GM23338 (cell line): ENCODE measurements around the gene TLR5. TPM values are rescaled to one million over a fixed set of nuclear protein-coding genes. Genes with fewer than 3 reads are reported as not detected.

Experiments used
- ATAC-seq: fragments of 200-7000 bp; cut with Tn5 transposase; 3 replicates; pipeline ENCODE4 v1.9.1; 2020
- DNase-seq: peaks from one replicate; pipeline ENCODE4 v3.0.0-alpha.2; 2015; ENCODE audit warnings: low spot score
- H2AFZ ChIP-seq: fragments of 200-600 bp; sonication (generic); 2 replicates; pipeline ENCODE4 v1.8.0; 2016; ENCODE audit warnings: antibody characterized with exemption, mild to moderate bottlenecking, moderate library complexity
- H3F3A ChIP-seq: fragments of 200-600 bp; sonication (generic); replicated peaks from 2 replicates; pipeline ENCODE4 v1.8.0; 2017; ENCODE audit warnings: antibody characterized with exemption, mixed run types, low read depth
- H3K27ac ChIP-seq: fragments of 200-600 bp; sonication (generic); 2 replicates; pipeline ENCODE4 v1.6.1; 2016; ENCODE audit warnings: low read depth
- H3K27me3 ChIP-seq: fragments of 200-600 bp; sonication (generic); 2 replicates; pipeline ENCODE4 v1.8.0; 2016; ENCODE audit warnings: mild to moderate bottlenecking, mixed run types, moderate library complexity; ENCODE audit not compliant: insufficient read depth
- H3K36me3 ChIP-seq: fragments of 200-600 bp; sonication (generic); 2 replicates; pipeline ENCODE4 v1.8.0; 2016; ENCODE audit warnings: mild to moderate bottlenecking; ENCODE audit not compliant: insufficient read depth
- H3K4me1 ChIP-seq: fragments of 200-600 bp; sonication (generic); 2 replicates; pipeline ENCODE4 v1.8.0; 2016; ENCODE audit warnings: mild to moderate bottlenecking, moderate library complexity; ENCODE audit not compliant: insufficient read depth
- H3K4me2 ChIP-seq: fragments of 200-600 bp; sonication (generic); 2 replicates; pipeline ENCODE4 v1.7.1; 2017; ENCODE audit warnings: mixed run types
- H3K4me3 ChIP-seq: fragments of 200-600 bp; sonication (generic); 2 replicates; pipeline ENCODE4 v1.6.1; 2016; ENCODE audit warnings: mixed run types
- H3K79me2 ChIP-seq: fragments of 200-600 bp; sonication (generic); replicated peaks from 2 replicates; pipeline ENCODE4 v1.8.0; 2017; ENCODE audit warnings: mild to moderate bottlenecking; ENCODE audit not compliant: insufficient read depth
- H3K9me2 ChIP-seq: fragments of 200-600 bp; sonication (generic); 2 replicates; pipeline ENCODE4 v1.8.0; 2017; ENCODE audit not compliant: insufficient read depth
- H4K20me1 ChIP-seq: fragments of 200-600 bp; sonication (generic); replicated peaks from 2 replicates; pipeline ENCODE4 v1.8.0; 2017; ENCODE audit warnings: mild to moderate bottlenecking; ENCODE audit not compliant: insufficient read depth
- H3K27ac Mint-ChIP-seq: 2 replicates; pipeline ENCODE4 v1.8.0; 2020; ENCODE audit warnings: inconsistent platforms, mild to moderate bottlenecking, moderate library complexity, mixed read lengths
- H3K27me3 Mint-ChIP-seq: 3 replicates; pipeline ENCODE4 v1.8.0; 2022; ENCODE audit warnings: low read depth, mild to moderate bottlenecking, moderate library complexity, mixed read lengths, inconsistent platforms; ENCODE audit not compliant: insufficient read depth, poor library complexity
- H3K36me3 Mint-ChIP-seq: 3 replicates; pipeline ENCODE4 v1.8.0; 2021; ENCODE audit warnings: low read depth, mild to moderate bottlenecking, inconsistent platforms, moderate library complexity, mixed read lengths
- H3K4me1 Mint-ChIP-seq: 3 replicates; pipeline ENCODE4 v1.8.0; 2020; ENCODE audit warnings: mild to moderate bottlenecking, inconsistent platforms, mixed read lengths
- H3K4me3 Mint-ChIP-seq: 3 replicates; pipeline ENCODE4 v1.8.0; 2021; ENCODE audit warnings: moderate library complexity, mild to moderate bottlenecking, inconsistent platforms, mixed read lengths
- H3K9me3 Mint-ChIP-seq: 3 replicates; pipeline ENCODE4 v1.8.0; 2020; ENCODE audit warnings: moderate library complexity, mild to moderate bottlenecking, inconsistent platforms, mixed read lengths
- EZH2 ChIP-seq: fragments of 200-600 bp; sonication (generic); IDR thresholded peaks from one replicate; pipeline ENCODE4 v1.8.0; 2017; ENCODE audit warnings: antibody characterized with exemption, mild to moderate bottlenecking, low read depth; ENCODE audit not compliant: unreplicated experiment
- EZH2phosphoT487 ChIP-seq: fragments of 200-600 bp; sonication (generic); IDR thresholded peaks from one replicate; pipeline ENCODE4 v1.8.1; 2018; ENCODE audit warnings: antibody characterized with exemption; ENCODE audit not compliant: unreplicated experiment
- JUNB ChIP-seq: IDR thresholded peaks from one replicate; pipeline ENCODE4 v1.6.1; 2016; ENCODE audit warnings: antibody characterized with exemption; ENCODE audit not compliant: unreplicated experiment
- NANOG ChIP-seq: IDR thresholded peaks from 2 replicates; pipeline ENCODE4 v1.6.1; 2016; ENCODE audit warnings: antibody characterized with exemption, borderline replicate concordance
- POLR2AphosphoS5 ChIP-seq: IDR thresholded peaks from 2 replicates; pipeline ENCODE4 v1.6.1; 2016; ENCODE audit warnings: antibody characterized with exemption, low read depth
- STAT1 ChIP-seq: IDR thresholded peaks from one replicate; pipeline ENCODE4 v1.6.1; 2016; ENCODE audit warnings: antibody characterized with exemption; ENCODE audit not compliant: unreplicated experiment
- ZNF114 ChIP-seq: fragments of 250-450 bp; sonication (Bioruptor Pico); IDR thresholded peaks from 2 replicates; pipeline ENCODE4 v1.5.0; 2020; ENCODE audit warnings: mild to moderate bottlenecking, moderate library complexity
- ZNF331 ChIP-seq: fragments of 250-450 bp; sonication (Bioruptor Pico); IDR thresholded peaks from 2 replicates; pipeline ENCODE4 v1.5.0; 2020; ENCODE audit warnings: low read depth, mild to moderate bottlenecking, moderate library complexity
- polyA plus RNA-seq: library from polyadenylated mRNA; unstranded; fragments of >200 nt; fragmentation: Nextera tagmentation; extraction: Ambion mirVana; gene quantifications from 2 replicates; pipeline ENCODE4 v1.2.1, GENCODE V29; 2016
- total RNA-seq: library from RNA; depleted of rRNA; stranded (reverse); fragments of >200 nt; shearing (Covaris generic); gene quantifications from 2 replicates; pipeline ENCODE4 v1.2.3, GENCODE V29; 2014
- TF ChIP-seq, protein P1 (sequence below): IDR thresholded peaks from one replicate; pipeline ENCODE4 v1.6.1; 2018; ENCODE audit warnings: antibody characterized with exemption; ENCODE audit not compliant: unreplicated experiment
- TF ChIP-seq, protein P2 (sequence below): IDR thresholded peaks from 2 replicates; pipeline ENCODE4 v1.6.1; 2016; ENCODE audit warnings: antibody characterized with exemption

TLR5 gene
- total and polyA plus RNA-seq, 2 experiments from 2014 or later = 0.10 to 0.39 TPM

DNA sequence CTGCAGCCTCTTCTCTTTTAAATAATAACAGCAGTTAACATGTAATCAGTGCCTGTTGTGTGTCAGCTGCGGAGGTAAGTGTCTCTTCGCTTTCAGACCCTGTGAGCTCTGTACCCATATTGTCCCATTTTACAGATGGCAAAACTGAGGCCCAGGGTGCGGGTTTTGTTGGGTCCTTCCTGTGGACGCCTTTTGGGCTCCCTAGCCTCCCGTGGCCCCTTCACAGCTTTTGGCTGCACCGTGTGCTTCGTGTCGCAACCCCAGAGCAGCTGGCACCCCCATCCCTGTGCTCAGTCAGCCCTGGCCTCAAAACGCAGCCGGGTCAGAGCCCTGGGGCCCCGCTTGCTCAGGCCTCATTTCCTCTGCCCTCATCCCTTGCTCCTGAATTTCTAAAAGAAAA lies 53.8 kb downstream of the TLR5 start (continued):
- TF ChIP-seq, protein P1, sequence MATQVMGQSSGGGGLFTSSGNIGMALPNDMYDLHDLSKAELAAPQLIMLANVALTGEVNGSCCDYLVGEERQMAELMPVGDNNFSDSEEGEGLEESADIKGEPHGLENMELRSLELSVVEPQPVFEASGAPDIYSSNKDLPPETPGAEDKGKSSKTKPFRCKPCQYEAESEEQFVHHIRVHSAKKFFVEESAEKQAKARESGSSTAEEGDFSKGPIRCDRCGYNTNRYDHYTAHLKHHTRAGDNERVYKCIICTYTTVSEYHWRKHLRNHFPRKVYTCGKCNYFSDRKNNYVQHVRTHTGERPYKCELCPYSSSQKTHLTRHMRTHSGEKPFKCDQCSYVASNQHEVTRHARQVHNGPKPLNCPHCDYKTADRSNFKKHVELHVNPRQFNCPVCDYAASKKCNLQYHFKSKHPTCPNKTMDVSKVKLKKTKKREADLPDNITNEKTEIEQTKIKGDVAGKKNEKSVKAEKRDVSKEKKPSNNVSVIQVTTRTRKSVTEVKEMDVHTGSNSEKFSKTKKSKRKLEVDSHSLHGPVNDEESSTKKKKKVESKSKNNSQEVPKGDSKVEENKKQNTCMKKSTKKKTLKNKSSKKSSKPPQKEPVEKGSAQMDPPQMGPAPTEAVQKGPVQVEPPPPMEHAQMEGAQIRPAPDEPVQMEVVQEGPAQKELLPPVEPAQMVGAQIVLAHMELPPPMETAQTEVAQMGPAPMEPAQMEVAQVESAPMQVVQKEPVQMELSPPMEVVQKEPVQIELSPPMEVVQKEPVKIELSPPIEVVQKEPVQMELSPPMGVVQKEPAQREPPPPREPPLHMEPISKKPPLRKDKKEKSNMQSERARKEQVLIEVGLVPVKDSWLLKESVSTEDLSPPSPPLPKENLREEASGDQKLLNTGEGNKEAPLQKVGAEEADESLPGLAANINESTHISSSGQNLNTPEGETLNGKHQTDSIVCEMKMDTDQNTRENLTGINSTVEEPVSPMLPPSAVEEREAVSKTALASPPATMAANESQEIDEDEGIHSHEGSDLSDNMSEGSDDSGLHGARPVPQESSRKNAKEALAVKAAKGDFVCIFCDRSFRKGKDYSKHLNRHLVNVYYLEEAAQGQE = no peak
- TF ChIP-seq JUNB (no peak), POLR2AphosphoS5 (no peak), STAT1 (no peak), NANOG (no peak), ZNF114 (CRISPR knock-in tag) (no peak), ZNF331 (no peak), EZH2 (no peak), EZH2phosphoT487 (no peak)
- TF ChIP-seq, protein P2, sequence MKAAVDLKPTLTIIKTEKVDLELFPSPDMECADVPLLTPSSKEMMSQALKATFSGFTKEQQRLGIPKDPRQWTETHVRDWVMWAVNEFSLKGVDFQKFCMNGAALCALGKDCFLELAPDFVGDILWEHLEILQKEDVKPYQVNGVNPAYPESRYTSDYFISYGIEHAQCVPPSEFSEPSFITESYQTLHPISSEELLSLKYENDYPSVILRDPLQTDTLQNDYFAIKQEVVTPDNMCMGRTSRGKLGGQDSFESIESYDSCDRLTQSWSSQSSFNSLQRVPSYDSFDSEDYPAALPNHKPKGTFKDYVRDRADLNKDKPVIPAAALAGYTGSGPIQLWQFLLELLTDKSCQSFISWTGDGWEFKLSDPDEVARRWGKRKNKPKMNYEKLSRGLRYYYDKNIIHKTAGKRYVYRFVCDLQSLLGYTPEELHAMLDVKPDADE = no peak

GRCh38 chr1:223088713-223089240 lies 54.3 kb downstream of the TLR5 start:
- ATAC-seq (peak; percentile 21), DNase-seq (no peak)
- 0 out of 2 replicates have a peak, but pooled peaks cover 1% of the 10 kb centered on the region for H3K27me3 ChIP-seq
- no peaks in the 10 kb centered on the region for H3K79me2 ChIP-seq
- Mint-ChIP-seq H3K9me3 (no peaks in the 10 kb centered on the region), H3K4me1 (peaks cover 37% of the 10 kb centered on the region), H3K4me3 (no peak overlapping the region), H3K27ac (no peak overlapping the region), H3K27me3 (peaks cover 9% of the 10 kb centered on the region), H3K36me3 (no peaks in the 10 kb centered on the region)
- H3K36me3 ChIP-seq = no peaks in the 10 kb centered on the region
- no peak overlapping the region for H3K4me3 ChIP-seq
- H3K4me2 ChIP-seq = no peak overlapping the region
- H3K4me1 ChIP-seq = peaks cover 13% of the 10 kb centered on the region; the same call in 1 of the 2 replicates
- H2AFZ ChIP-seq = no peak overlapping the region
- no peak overlapping the region for H3K27ac ChIP-seq
- no peaks in the 10 kb centered on the region for H3K9me2 ChIP-seq
- no peaks in the 10 kb centered on the region for H4K20me1 ChIP-seq
- H3F3A ChIP-seq = no peaks in the 10 kb centered on the region
- TF ChIP-seq ZNF331 = no peak
- no peak for TF ChIP-seq EZH2phosphoT487
- TF ChIP-seq, protein P2 = no peak
